Liver (tissue), 9 donors: ENCODE measurements around the gene IL1RN. TPM values are rescaled to one million over a fixed set of nuclear protein-coding genes. Genes with fewer than 3 reads are reported as not detected.

Source experiments
- DNase-seq: peaks from one replicate; pipeline ENCODE4 v3.0.0-alpha.2; 2017; ENCODE audit warnings: low spot score
- H3K27ac ChIP-seq, 2 donors: one replicate each; pipeline ENCODE4 v1.7.0; 2013; ENCODE audit warnings: inconsistent platforms in 2 of 2, low read length in 2 of 2, control low read depth in 1 of 2, low read depth in 1 of 2, mild to moderate bottlenecking in 1 of 2
- H3K27me3 ChIP-seq, 4 donors: one replicate each; pipeline versions ENCODE4 v1.6.1 to v1.7.0; 2013; ENCODE audit warnings: low read length in 3 of 4, inconsistent platforms in 1 of 4, mild to moderate bottlenecking in 1 of 4, moderate library complexity in 1 of 4; ENCODE audit not compliant: control insufficient read depth in 4 of 4, insufficient read depth in 4 of 4
- H3K36me3 ChIP-seq, 4 donors: one replicate each; pipeline versions ENCODE4 v1.6.1 to v1.7.0; 2013; ENCODE audit warnings: low read length in 3 of 4, mild to moderate bottlenecking in 3 of 4, low read depth in 1 of 4, moderate library complexity in 1 of 4; ENCODE audit not compliant: control insufficient read depth in 4 of 4, insufficient read depth in 3 of 4
- H3K4me1 ChIP-seq, 4 donors: one replicate each; pipeline versions ENCODE4 v1.6.1 to v1.7.0; 2013; ENCODE audit warnings: low read length in 3 of 4, mild to moderate bottlenecking in 3 of 4, moderate library complexity in 1 of 4; ENCODE audit not compliant: control insufficient read depth in 4 of 4, insufficient read depth in 4 of 4
- H3K4me3 ChIP-seq, 3 donors: one replicate each; pipeline versions ENCODE4 v1.6.1 to v1.7.0; 2013; ENCODE audit warnings: low read length in 3 of 3, control low read depth in 1 of 3, low read depth in 1 of 3, mild to moderate bottlenecking in 1 of 3
- H3K9ac ChIP-seq, 2 donors: one replicate each; pipeline ENCODE4 v1.7.0; 2013; ENCODE audit warnings: low read length in 2 of 2, mild to moderate bottlenecking in 2 of 2, moderate library complexity in 2 of 2, control low read depth in 1 of 2, low read depth in 1 of 2
- H3K9me3 ChIP-seq, 4 donors: one replicate each; pipeline versions ENCODE4 v1.6.1 to v1.7.0; 2013; ENCODE audit warnings: low read length in 3 of 4; ENCODE audit not compliant: control insufficient read depth in 4 of 4
- ATF3 ChIP-seq: IDR thresholded peaks from 2 replicates; pipeline ENCODE4 v1.6.1; 2016; ENCODE audit warnings: antibody characterized with exemption
- CTCF ChIP-seq: fragments of 150-350 bp; IDR thresholded peaks from 2 replicates; pipeline ENCODE4 v1.5.1; 2017; ENCODE audit warnings: improper control_type of control experiment, low read depth, low read length; ENCODE audit not compliant: missing input control
- EGR1 ChIP-seq, 2 donors: IDR thresholded peaks; 2 replicates each; pipeline ENCODE4 v1.6.1; 2016 to 2018; ENCODE audit warnings: antibody characterized with exemption in 2 of 2, low read depth in 2 of 2
- FOXA1 ChIP-seq: IDR thresholded peaks from 2 replicates; pipeline ENCODE4 v1.6.1; 2016; ENCODE audit warnings: antibody characterized with exemption
- FOXA2 ChIP-seq: IDR thresholded peaks from 2 replicates; pipeline ENCODE4 v1.6.1; 2016; ENCODE audit warnings: antibody characterized with exemption
- GABPA ChIP-seq, 2 donors: IDR thresholded peaks in 1 of 2; conservative IDR thresholded peaks in 1 of 2; 2 replicates each; pipeline ENCODE4 v1.6.1; 2016; ENCODE audit warnings: antibody characterized with exemption in 2 of 2, mild to moderate bottlenecking in 1 of 2, moderate library complexity in 1 of 2
- HNF4A ChIP-seq, 2 donors: conservative IDR thresholded peaks; 2 replicates each; pipeline ENCODE4 v1.6.1; 2016; ENCODE audit warnings: antibody characterized with exemption in 2 of 2, mild to moderate bottlenecking in 2 of 2
- JUND ChIP-seq, 2 donors: IDR thresholded peaks; 2 replicates each; pipeline ENCODE4 v1.6.1; 2016; ENCODE audit warnings: antibody characterized with exemption in 2 of 2
- RAD21 ChIP-seq, 2 donors: IDR thresholded peaks; 2 replicates each; pipeline ENCODE4 v1.6.1; 2016; ENCODE audit warnings: antibody characterized with exemption in 2 of 2, mild to moderate bottlenecking in 2 of 2
- REST ChIP-seq: IDR thresholded peaks from 2 replicates; pipeline ENCODE4 v1.6.1; 2016; ENCODE audit warnings: antibody characterized with exemption, mild to moderate bottlenecking
- RXRA ChIP-seq, 2 donors: IDR thresholded peaks; 2 replicates each; pipeline ENCODE4 v1.6.1; 2017 to 2018; ENCODE audit warnings: antibody characterized with exemption in 2 of 2, mild to moderate bottlenecking in 1 of 2
- YY1 ChIP-seq: IDR thresholded peaks from 2 replicates; pipeline ENCODE4 v1.6.1; 2016; ENCODE audit warnings: antibody characterized with exemption, mild to moderate bottlenecking
- WGBS: extraction: QIAGEN DNeasy Blood & Tissue Kit; methylation state at CpG from one replicate; pipeline ENCODE4 v1.1.7; 2013; 5-methylcytosine and 5-hydroxymethylcytosine counted together
- polyA plus RNA-seq, 2 donors: library from polyadenylated mRNA; stranded (reverse) in 1 of 2; unstranded in 1 of 2; fragments of 200-250 nt in 1 of 2; fragments of >200 nt in 1 of 2; fragmentation: Nextera tagmentation in 1 of 2; extraction: Ambion mirVana in 1 of 2; gene quantifications; one replicate each; pipeline versions ENCODE4 v1.2.1 to v1.2.3, GENCODE V29; 2013 to 2015
- total RNA-seq, 2 donors: library from RNA; depleted of rRNA; stranded (reverse); fragments of >200 nt; gene quantifications; one replicate each; pipeline ENCODE4 v1.2.3, GENCODE V29; 2014
- donor health status: healthy.
- donor health status: healthy.
- donor health status: healthy.
- donor health status: healthy.
- donor health status: healthy.

Gene IL1RN
- total and polyA plus RNA-seq, 4 donors = 3.9 to 121 (median 25.8) TPM

GRCh38 chr2:113083296-113083695 lies 44.1 kb upstream of the IL1RN start:
- TF ChIP-seq GABPA (IDR thresholded peaks at IDR 0.05 in 1 of 2, conservative IDR thresholded peaks at IDR 0.05 in 1 of 2) (no peak), CTCF (no peak), RAD21 (IDR thresholded peaks at IDR 0.05) (no peak), YY1 (no peak), HNF4A (conservative IDR thresholded peaks at IDR 0.05) (no peak), FOXA2 (no peak), JUND (IDR thresholded peaks at IDR 0.05) (no peak), ATF3 (no peak), FOXA1 (no peak), EGR1 (IDR thresholded peaks at IDR 0.05; ENCODE audit: low read depth in 2 of 2) (no peak), RXRA (IDR thresholded peaks at IDR 0.05) (no peak), REST (no peak)
- no peak overlapping the region for H3K27ac ChIP-seq
- no peak overlapping the region for H3K4me3 ChIP-seq
- H3K9ac ChIP-seq = no peak overlapping the region
- no peaks in the 10 kb centered on the region for H3K27me3 ChIP-seq
- no peak for DNase-seq
- H3K9me3 ChIP-seq = peaks cover 0 to 4% (median 0%) of the 10 kb centered on the region in 4 donors
- H3K36me3 ChIP-seq = no peaks in the 10 kb centered on the region
- 80% methylated on average over 8 of the region's 8 CpGs for WGBS
- H3K4me1 ChIP-seq = peaks cover 0 to 23% (median 15%) of the 10 kb centered on the region in 4 donors

- no peak overlapping the region for H3K4me3 ChIP-seq
- DNase-seq = no peak
- 37% methylated on average over 5 of the region's 5 CpGs for WGBS
- H3K4me1 ChIP-seq = peaks cover 0 to 21% (median 18%) of the 10 kb centered on the region in 4 donors
- H3K27ac ChIP-seq = no peak overlapping the region
- no peaks in the 10 kb centered on the region for H3K36me3 ChIP-seq
- peaks cover 0 to 4% (median 0%) of the 10 kb centered on the region in 4 donors for H3K9me3 ChIP-seq
- TF ChIP-seq CTCF (peak; percentile 58), RAD21 (IDR thresholded peaks at IDR 0.05) (peak; percentile 78 to 81), HNF4A (conservative IDR thresholded peaks at IDR 0.05) (peak in 1 of 2 donors; percentile 7), GABPA (IDR thresholded peaks at IDR 0.05 in 1 of 2, conservative IDR thresholded peaks at IDR 0.05 in 1 of 2) (no peak)
- H3K27me3 ChIP-seq = no peaks in the 10 kb centered on the region
- no peak overlapping the region for H3K9ac ChIP-seq
Measured at GRCh38 chr2:113084249-113085000, 43.0 kb upstream of the IL1RN start.
